Measurements from ENCODE around the gene C11orf24.

C11orf24 gene

GRCh38 chr11:68303083-68303482 lies 31.3 kb upstream of the C11orf24 start:
- no peaks in the 10 kb centered on the region for H3K27me3 ChIP-seq (replicated peaks; ENCODE audit: insufficient read depth, low read length)
- no peak overlapping the region for H3K9ac ChIP-seq (ENCODE audit: low read length)

GRCh38 chr11:68302670-68303069 lies 30.9 kb upstream of the C11orf24 start:
- H3K9ac ChIP-seq (ENCODE audit: low read length) = no peak overlapping the region
- H3K27ac ChIP-seq (ENCODE audit: low read length) = no peak overlapping the region
- H3K4me1 ChIP-seq (ENCODE audit: low read length) = peaks cover 3% of the 10 kb centered on the region; the same call in 1 of the 2 replicates
- H3K4me3 ChIP-seq (ENCODE audit: low read length) = no peak overlapping the region
- H3K9me2 ChIP-seq (replicated peaks; ENCODE audit: insufficient read depth, low read length) = no peaks in the 10 kb centered on the region
- TF ChIP-seq EZH2phosphoT487 (IDR thresholded peaks at IDR 0.05; ENCODE audit: low read length) (no peak), EZH2 (optimal IDR thresholded peaks at IDR 0.05; ENCODE audit: low read depth, low read length) (no peak), CTCF (IDR thresholded peaks at IDR 0.05; ENCODE audit: low read length) (no peak)
- no peak for DNase-seq
- no peak overlapping the region for H2AFZ ChIP-seq (ENCODE audit: low read length)
- H3K36me3 ChIP-seq (replicated peaks; ENCODE audit: insufficient read depth, low read length) = no peaks in the 10 kb centered on the region
- no peak overlapping the region for H3K4me2 ChIP-seq (ENCODE audit: low read depth, low read length)
- no peaks in the 10 kb centered on the region for H3K27me3 ChIP-seq (replicated peaks; ENCODE audit: insufficient read depth, low read length)
- no peaks in the 10 kb centered on the region for H3F3A ChIP-seq (ENCODE audit: insufficient read depth, low read length)
- H4K20me1 ChIP-seq (ENCODE audit: insufficient read depth, low read length) = no peaks in the 10 kb centered on the region
- H3K9me3 ChIP-seq (replicated peaks; ENCODE audit: insufficient read depth, low read length) = no peaks in the 10 kb centered on the region
- H3K79me2 ChIP-seq (ENCODE audit: low read length) = no peaks in the 10 kb centered on the region

More at GRCh38 chr11:68303083-68303482, 31.3 kb upstream of the C11orf24 start:
- 0 out of 2 replicates have a peak, but pooled peaks cover under 1% of the 10 kb centered on the region for H3K4me1 ChIP-seq (ENCODE audit: low read length)
- no peak for TF ChIP-seq EZH2phosphoT487 (IDR thresholded peaks at IDR 0.05; ENCODE audit: low read length)
- TF ChIP-seq EZH2 (optimal IDR thresholded peaks at IDR 0.05; ENCODE audit: low read depth, low read length) = no peak
- no peak for TF ChIP-seq CTCF (IDR thresholded peaks at IDR 0.05; ENCODE audit: low read length)
- no peaks in the 10 kb centered on the region for H3K9me2 ChIP-seq (replicated peaks; ENCODE audit: insufficient read depth, low read length)
- no peaks in the 10 kb centered on the region for H3K9me3 ChIP-seq (replicated peaks; ENCODE audit: insufficient read depth, low read length)
- H3K4me3 ChIP-seq (ENCODE audit: low read length) = no peak overlapping the region
- no peak overlapping the region for H3K4me2 ChIP-seq (ENCODE audit: low read depth, low read length)
- no peaks in the 10 kb centered on the region for H3F3A ChIP-seq (ENCODE audit: insufficient read depth, low read length)
- H2AFZ ChIP-seq (ENCODE audit: low read length) = no peak overlapping the region
- H3K79me2 ChIP-seq (ENCODE audit: low read length) = no peaks in the 10 kb centered on the region
- no peak for DNase-seq
- no peaks in the 10 kb centered on the region for H3K36me3 ChIP-seq (replicated peaks; ENCODE audit: insufficient read depth, low read length)
- no peak overlapping the region for H3K27ac ChIP-seq (ENCODE audit: low read length)
- no peaks in the 10 kb centered on the region for H4K20me1 ChIP-seq (ENCODE audit: insufficient read depth, low read length)

GRCh38 chr11:68302256-68302655 lies 30.5 kb upstream of the C11orf24 start:
- H3K4me1 ChIP-seq (ENCODE audit: low read length) = peaks cover 3% of the 10 kb centered on the region; the same call in 1 of the 2 replicates
- H3K9me3 ChIP-seq (replicated peaks; ENCODE audit: insufficient read depth, low read length) = no peaks in the 10 kb centered on the region
- H3K36me3 ChIP-seq (replicated peaks; ENCODE audit: insufficient read depth, low read length) = no peaks in the 10 kb centered on the region
- H2AFZ ChIP-seq (ENCODE audit: low read length) = no peak overlapping the region
- no peaks in the 10 kb centered on the region for H3K79me2 ChIP-seq (ENCODE audit: low read length)
- H3K27me3 ChIP-seq (replicated peaks; ENCODE audit: insufficient read depth, low read length) = no peaks in the 10 kb centered on the region
- H3F3A ChIP-seq (ENCODE audit: insufficient read depth, low read length) = no peaks in the 10 kb centered on the region
- no peak overlapping the region for H3K4me2 ChIP-seq (ENCODE audit: low read depth, low read length)
- TF ChIP-seq CTCF (IDR thresholded peaks at IDR 0.05; ENCODE audit: low read length) (no peak), EZH2 (optimal IDR thresholded peaks at IDR 0.05; ENCODE audit: low read depth, low read length) (no peak), EZH2phosphoT487 (IDR thresholded peaks at IDR 0.05; ENCODE audit: low read length) (no peak)
- no peaks in the 10 kb centered on the region for H4K20me1 ChIP-seq (ENCODE audit: insufficient read depth, low read length)
- no peaks in the 10 kb centered on the region for H3K9me2 ChIP-seq (replicated peaks; ENCODE audit: insufficient read depth, low read length)
- no peak overlapping the region for H3K9ac ChIP-seq (ENCODE audit: low read length)
- no peak for DNase-seq
- H3K4me3 ChIP-seq (ENCODE audit: low read length) = no peak overlapping the region
- no peak overlapping the region for H3K27ac ChIP-seq (ENCODE audit: low read length)
